ENCODE measurements around the gene FOXP2.
"Not testable (repeated sequence)": the region's sequence is repeated elsewhere in the genome, so short reads cannot be mapped to it uniquely, and the experiment has no call there.

FOXP2 gene

DNA sequence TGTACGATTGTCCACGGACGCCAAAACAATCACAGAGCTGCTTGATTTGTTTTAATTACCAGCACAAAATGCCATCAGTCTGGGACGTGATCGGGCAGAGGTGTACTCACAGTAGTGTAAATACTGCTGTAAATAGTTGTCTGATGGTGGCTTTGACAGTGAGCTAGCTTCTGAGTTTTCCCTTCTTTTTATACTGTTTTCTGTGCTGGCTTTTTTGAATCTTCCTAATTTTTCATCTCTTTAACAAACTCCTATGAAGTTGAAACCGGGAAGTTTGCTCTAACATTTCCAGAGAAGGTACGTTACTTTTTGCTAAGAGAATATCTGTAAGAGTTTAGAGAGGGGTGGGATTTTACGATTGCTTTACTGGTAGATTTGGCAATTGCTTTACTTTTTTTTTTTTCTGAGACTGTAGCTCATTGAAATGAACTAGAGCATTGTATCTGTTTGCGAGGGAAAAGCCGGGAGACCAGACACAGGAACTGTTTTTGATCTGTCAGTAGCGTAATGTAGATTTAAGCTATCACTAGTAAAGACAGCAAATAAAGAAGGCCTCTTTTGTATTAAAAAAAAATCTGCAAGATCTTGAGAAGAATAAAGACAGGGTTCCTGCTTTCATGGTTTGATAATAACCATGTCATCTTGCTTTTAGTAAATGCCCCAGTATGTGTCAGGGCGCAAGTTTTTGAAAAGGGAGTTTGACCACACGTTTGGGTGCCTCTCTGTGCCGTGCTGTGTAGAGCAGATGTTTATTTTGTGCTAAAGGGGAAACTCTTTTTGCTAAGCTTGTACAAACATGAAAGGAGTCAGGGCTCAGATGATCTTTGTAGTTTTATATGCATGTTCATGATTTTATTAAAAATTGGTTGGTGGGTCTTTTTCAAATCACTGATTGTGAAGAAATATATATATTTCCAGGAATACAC is 712 bp downstream of the FOXP2 start:
- Mint-ChIP-seq H3K4me1 (no peaks in the 10 kb centered on the region), H3K27me3 (no peaks in the 10 kb centered on the region), H3K4me3 (no peak overlapping the region), H3K9me3 (no peaks in the 10 kb centered on the region), H3K27ac (no peak overlapping the region), H3K36me3 (no peaks in the 10 kb centered on the region)

GRCh38 chr7:114416129-114416990 is 1.7 kb downstream of the FOXP2 start:
- Mint-ChIP-seq H3K36me3 (no peaks in the 10 kb centered on the region), H3K27ac (no peak overlapping the region), H3K4me1 (no peaks in the 10 kb centered on the region), H3K9me3 (no peaks in the 10 kb centered on the region), H3K27me3 (no peaks in the 10 kb centered on the region), H3K4me3 (no peak overlapping the region)

DNA sequence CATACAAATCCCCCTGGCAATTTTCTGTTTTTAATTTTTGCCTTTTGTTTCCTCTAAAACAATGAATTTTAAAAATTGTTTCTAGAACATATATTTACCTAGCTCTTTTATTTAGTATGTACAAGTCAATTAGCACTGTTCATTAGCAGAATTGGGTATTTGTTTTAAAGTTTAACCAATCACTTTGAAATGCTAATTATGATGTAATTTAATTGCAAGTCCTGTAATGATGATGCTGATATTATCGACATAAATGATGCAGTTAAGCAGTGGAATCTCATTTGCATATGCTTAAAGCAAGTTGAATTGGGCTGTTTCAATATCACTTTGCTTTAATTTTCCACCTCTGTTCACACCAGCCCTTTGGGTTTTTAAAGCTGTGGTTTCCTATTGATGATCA is 2.7 kb downstream of the FOXP2 start:
- no peaks in the 10 kb centered on the region for H3K36me3 Mint-ChIP-seq
- no peaks in the 10 kb centered on the region for H3K4me1 Mint-ChIP-seq
- H3K27me3 Mint-ChIP-seq = no peaks in the 10 kb centered on the region
- H3K27ac Mint-ChIP-seq = no peak overlapping the region
- no peak overlapping the region for H3K4me3 Mint-ChIP-seq
- no peaks in the 10 kb centered on the region for H3K9me3 Mint-ChIP-seq

DNA sequence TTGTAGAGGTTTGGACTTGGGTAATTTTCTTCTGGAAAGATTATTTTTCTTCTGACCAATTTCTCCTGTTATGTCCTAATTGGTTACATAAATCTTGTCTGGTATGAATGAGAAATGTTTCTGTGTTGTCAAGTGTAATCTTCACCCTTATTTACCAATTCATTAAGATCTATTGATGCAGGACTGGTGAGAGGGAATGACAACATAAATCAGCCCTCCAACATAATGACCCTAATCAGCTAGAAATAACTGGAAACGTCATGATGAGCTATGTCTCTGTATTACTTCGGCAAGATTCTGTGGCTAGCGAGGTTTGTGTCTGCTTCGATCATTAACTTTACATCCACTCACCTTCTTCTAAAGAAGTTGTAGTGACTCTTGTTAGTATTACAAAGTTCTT is 3.5 kb downstream of the FOXP2 start:
- Mint-ChIP-seq H3K27ac (no peak overlapping the region), H3K36me3 (no peaks in the 10 kb centered on the region), H3K27me3 (no peaks in the 10 kb centered on the region), H3K9me3 (no peaks in the 10 kb centered on the region), H3K4me1 (no peaks in the 10 kb centered on the region), H3K4me3 (no peak overlapping the region)

- H3K4me1 Mint-ChIP-seq = no peaks in the 10 kb centered on the region
- H3K4me3 Mint-ChIP-seq = no peak overlapping the region
- no peaks in the 10 kb centered on the region for H3K36me3 Mint-ChIP-seq
- no peak overlapping the region for H3K27ac Mint-ChIP-seq
- no peaks in the 10 kb centered on the region for H3K9me3 Mint-ChIP-seq
- no peaks in the 10 kb centered on the region for H3K27me3 Mint-ChIP-seq
Observed at GRCh38 chr7:114419441-114420272, 5.0 kb downstream of the FOXP2 start.

- Mint-ChIP-seq H3K4me1 (no peaks in the 10 kb centered on the region), H3K27me3 (no peaks in the 10 kb centered on the region), H3K36me3 (no peaks in the 10 kb centered on the region), H3K4me3 (no peak overlapping the region), H3K9me3 (no peaks in the 10 kb centered on the region), H3K27ac (no peak overlapping the region)
Observed at GRCh38 chr7:114422507-114423501, 8.2 kb downstream of the FOXP2 start.

- Mint-ChIP-seq H3K27ac (no peak overlapping the region), H3K27me3 (no peaks in the 10 kb centered on the region), H3K9me3 (no peaks in the 10 kb centered on the region), H3K4me3 (no peak overlapping the region), H3K4me1 (no peaks in the 10 kb centered on the region), H3K36me3 (no peaks in the 10 kb centered on the region)
Observed at GRCh38 chr7:114426382-114426781, 11.8 kb downstream of the FOXP2 start.

DNA sequence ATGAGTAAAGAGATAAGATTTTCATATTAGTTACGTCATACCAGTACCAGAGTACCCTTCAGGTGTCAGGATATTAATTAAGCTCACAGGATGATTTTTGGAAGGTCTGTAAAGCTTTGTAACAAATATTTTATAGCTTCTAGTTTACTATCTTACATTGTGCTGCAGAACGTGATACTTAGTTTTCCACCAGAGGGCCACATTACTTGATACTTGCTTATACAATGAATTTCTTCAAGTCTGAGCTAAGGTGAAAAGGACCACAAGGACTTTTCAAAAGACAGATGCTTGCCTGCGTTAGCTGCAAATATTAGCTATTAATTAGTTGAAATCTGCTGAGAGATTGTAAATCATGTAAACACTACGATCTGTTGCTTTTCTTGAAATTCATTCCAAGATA is 12.2 kb downstream of the FOXP2 start:
- no peaks in the 10 kb centered on the region for H3K4me1 Mint-ChIP-seq
- no peak overlapping the region for H3K4me3 Mint-ChIP-seq
- H3K36me3 Mint-ChIP-seq = no peaks in the 10 kb centered on the region

DNA sequence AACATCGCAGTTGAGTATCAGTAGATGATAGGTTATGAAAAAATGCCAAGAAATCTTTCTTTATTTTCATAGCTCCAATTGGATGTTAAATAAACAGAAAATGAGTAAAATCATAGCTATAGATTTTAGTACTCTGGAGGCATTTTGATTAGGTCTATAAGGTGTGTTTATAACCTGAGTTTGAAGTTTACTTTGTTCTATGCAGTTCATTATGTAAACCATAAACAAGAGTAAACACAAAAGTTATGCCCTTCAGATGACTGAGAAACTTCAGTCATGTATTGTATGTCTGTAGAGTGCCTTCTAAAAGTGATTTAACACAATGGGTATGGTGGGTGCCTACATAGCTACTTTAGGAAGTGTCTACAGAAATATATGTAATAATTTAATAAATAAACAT is 13.6 kb downstream of the FOXP2 start:
- Mint-ChIP-seq H3K36me3 (no peaks in the 10 kb centered on the region), H3K27me3 (no peaks in the 10 kb centered on the region), H3K4me3 (no peak overlapping the region), H3K4me1 (no peaks in the 10 kb centered on the region), H3K9me3 (no peaks in the 10 kb centered on the region), H3K27ac (no peak overlapping the region)

More for the DNA sequence above, 12.2 kb downstream of the FOXP2 start:
- H3K27ac Mint-ChIP-seq = no peak overlapping the region
- no peaks in the 10 kb centered on the region for H3K27me3 Mint-ChIP-seq
- H3K9me3 Mint-ChIP-seq = no peaks in the 10 kb centered on the region

- Mint-ChIP-seq H3K27ac (no peak overlapping the region), H3K4me1 (no peaks in the 10 kb centered on the region), H3K36me3 (no peaks in the 10 kb centered on the region), H3K9me3 (no peaks in the 10 kb centered on the region), H3K27me3 (no peaks in the 10 kb centered on the region), H3K4me3 (no peak overlapping the region)
Observed at GRCh38 chr7:114431189-114431588, 16.6 kb downstream of the FOXP2 start.

DNA sequence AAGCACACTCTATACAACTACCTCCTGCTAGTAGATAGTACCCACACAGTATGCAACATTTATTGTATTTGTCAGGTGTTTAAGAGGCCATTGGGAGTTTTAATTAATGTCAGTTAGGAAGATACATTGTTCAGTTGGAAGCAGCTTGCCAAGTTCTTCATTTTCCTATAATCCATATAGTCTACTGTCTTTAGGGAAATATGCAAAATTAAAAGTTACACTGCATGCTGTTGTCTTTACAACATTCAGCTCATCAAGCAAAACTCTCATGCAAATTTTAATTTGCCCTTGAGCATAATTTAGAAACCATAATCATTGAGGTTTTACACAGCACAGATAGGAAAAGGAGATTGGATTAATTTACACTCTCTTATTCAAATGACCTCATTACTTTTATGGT is 17.4 kb downstream of the FOXP2 start:
- Mint-ChIP-seq H3K4me1 (no peaks in the 10 kb centered on the region), H3K27ac (no peak overlapping the region), H3K36me3 (no peaks in the 10 kb centered on the region), H3K9me3 (no peaks in the 10 kb centered on the region), H3K4me3 (no peak overlapping the region), H3K27me3 (no peaks in the 10 kb centered on the region)

GRCh38 chr7:114432703-114433102 is 18.1 kb downstream of the FOXP2 start:
- Mint-ChIP-seq H3K27me3 (no peaks in the 10 kb centered on the region), H3K4me1 (no peaks in the 10 kb centered on the region), H3K4me3 (no peak overlapping the region), H3K27ac (no peak overlapping the region), H3K36me3 (no peaks in the 10 kb centered on the region), H3K9me3 (no peaks in the 10 kb centered on the region)

DNA sequence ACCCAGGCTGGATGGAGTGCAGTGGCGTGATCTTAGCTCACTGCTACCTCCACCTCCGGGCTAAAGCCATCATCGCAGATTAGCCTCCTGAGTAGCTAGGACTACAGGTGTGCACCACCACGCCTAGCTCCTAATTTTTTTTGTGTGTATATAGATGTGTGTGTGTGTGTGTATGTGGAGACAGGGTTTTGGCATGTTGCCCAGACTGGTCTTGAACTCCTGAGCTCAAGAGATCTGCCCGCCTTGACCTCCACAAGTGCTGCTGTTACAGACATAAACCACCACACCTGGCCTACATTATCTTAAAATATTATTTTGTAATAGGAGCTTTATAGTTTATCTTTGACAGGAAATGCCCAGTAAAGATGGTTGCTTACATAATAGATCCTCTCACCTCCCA is 25.0 kb downstream of the FOXP2 start:
- Mint-ChIP-seq H3K27me3 (no peaks in the 10 kb centered on the region), H3K4me3 (no peak overlapping the region), H3K9me3 (no peaks in the 10 kb centered on the region), H3K4me1 (no peaks in the 10 kb centered on the region), H3K36me3 (no peaks in the 10 kb centered on the region), H3K27ac (no peak overlapping the region)

- not testable (repeated sequence) for H3K4me3 Mint-ChIP-seq, H3K4me1 Mint-ChIP-seq, H3K27me3 Mint-ChIP-seq, H3K27ac Mint-ChIP-seq, H3K36me3 Mint-ChIP-seq, H3K9me3 Mint-ChIP-seq
Observed at GRCh38 chr7:114440927-114441326, 26.3 kb downstream of the FOXP2 start.

All from activated naive CD4-positive, alpha-beta T cell treated with anti-CD3 and anti-CD28 coated beads, Interleukin-2, amount 50 U/mL, for 24 hours (primary cell).